Anterior cingulate cortex (tissue), 58 donors: ENCODE measurements around the gene IFITM1.
"Not testable (repeated sequence)": the region's sequence is repeated elsewhere in the genome, so short reads cannot be mapped to it uniquely, and the experiment has no call there.

ENCODE experiments used
- DNase-seq, 58 donors: peaks; one replicate each; lab custom pipeline; 2025; lab: John Stamatoyannopoulos, UW

IFITM1 gene

GRCh38 chr11:360326-361280, 46.8 kb downstream of the IFITM1 start:
- no peak for DNase-seq

GRCh38 chr11:362642-363442, 49.0 kb downstream of the IFITM1 start:
- DNase-seq, result no peak

DNA sequence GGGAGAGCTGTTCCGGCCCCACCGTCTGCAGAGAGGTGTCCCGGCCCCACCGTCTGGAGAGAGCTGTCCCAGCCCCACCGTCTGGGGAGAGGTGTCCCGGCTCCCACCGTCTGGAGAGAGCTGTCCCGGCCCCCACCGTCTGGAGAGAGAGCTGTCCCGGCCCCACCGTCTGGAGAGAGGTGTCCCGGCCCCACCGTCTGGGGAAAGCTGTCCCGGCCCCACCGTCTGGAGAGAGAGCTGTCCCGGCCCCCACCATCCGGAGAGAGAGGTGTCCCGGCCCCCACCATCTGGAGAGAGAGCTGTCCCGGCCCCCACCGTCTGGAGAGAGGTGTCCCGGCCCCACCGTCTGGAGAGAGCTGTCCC, 49.6 kb downstream of the IFITM1 start:
- not testable (repeated sequence) for DNase-seq

- no peak for DNase-seq
These were observed 50.3 kb downstream of the IFITM1 start for GRCh38 chr11:363948-364761.
